ENCODE data around the gene COMMD2. TPM values are rescaled to one million over a fixed set of nuclear protein-coding genes. Genes with fewer than 3 reads are reported as not detected.

Gene COMMD2
- total RNA-seq, 1 donor from 2014 or later, result 56.8 TPM

- Mint-ChIP-seq H3K4me3 (no peak within 1 kb of the TSS), H3K27ac (ENCODE audit: unreplicated experiment) (no peak within 1 kb of the TSS), H3K9me3 (no peaks in the 10 kb centered on the region), H3K27me3 (ENCODE audit: low read depth) (peaks cover 2% of the 10 kb centered on the region), H3K4me1 (peaks cover 6% of the 10 kb centered on the region), H3K36me3 (ENCODE audit: low read depth) (no peaks in the 10 kb centered on the region)
- no peak for TF ChIP-seq CTCF (conservative IDR thresholded peaks at IDR 0.05)
- no peak for DNase-seq (ENCODE audit: low read depth, low spot score)
These were observed 40.4 kb upstream of the COMMD2 start, which contains the start of gene ANKUB1 for GRCh38 chr3:149792452-149793270. TSS of gene ANKUB1 (minus strand) at chr3:149792554. CDS start at chr3:149792366, 188 bp downstream.

GRCh38 chr3:149790698-149791097 is 38.4 kb upstream of the COMMD2 start:
- Mint-ChIP-seq H3K27ac (ENCODE audit: unreplicated experiment) (no peak overlapping the region), H3K4me3 (no peak overlapping the region)

GRCh38 chr3:149790268-149790667 is 38.0 kb upstream of the COMMD2 start:
- Mint-ChIP-seq H3K27ac (ENCODE audit: unreplicated experiment) (no peak overlapping the region), H3K27me3 (ENCODE audit: low read depth) (peaks cover 2% of the 10 kb centered on the region), H3K36me3 (ENCODE audit: low read depth) (no peaks in the 10 kb centered on the region), H3K4me1 (peaks cover 6% of the 10 kb centered on the region), H3K4me3 (no peak overlapping the region), H3K9me3 (peaks cover 4% of the 10 kb centered on the region)
- no peak for DNase-seq (ENCODE audit: low read depth, low spot score)
- TF ChIP-seq CTCF (conservative IDR thresholded peaks at IDR 0.05), result no peak

More at GRCh38 chr3:149790698-149791097, 38.4 kb upstream of the COMMD2 start:
- Mint-ChIP-seq H3K4me1 (peaks cover 6% of the 10 kb centered on the region), H3K36me3 (ENCODE audit: low read depth) (no peaks in the 10 kb centered on the region), H3K27me3 (ENCODE audit: low read depth) (peaks cover 2% of the 10 kb centered on the region), H3K9me3 (peaks cover 4% of the 10 kb centered on the region)
- no peak for TF ChIP-seq CTCF (conservative IDR thresholded peaks at IDR 0.05)
- DNase-seq (ENCODE audit: low read depth, low spot score), result no peak

- Mint-ChIP-seq H3K9me3 (peaks cover 4% of the 10 kb centered on the region), H3K27ac (ENCODE audit: unreplicated experiment) (no peak overlapping the region), H3K4me3 (no peak overlapping the region), H3K27me3 (ENCODE audit: low read depth) (no peaks in the 10 kb centered on the region), H3K36me3 (ENCODE audit: low read depth) (no peaks in the 10 kb centered on the region), H3K4me1 (no peaks in the 10 kb centered on the region)
- DNase-seq (ENCODE audit: low read depth, low spot score), result no peak
- TF ChIP-seq CTCF (conservative IDR thresholded peaks at IDR 0.05), result no peak
These were observed 31.9 kb upstream of the COMMD2 start for GRCh38 chr3:149784064-149784704.

- no peak overlapping the region for H3K27ac Mint-ChIP-seq (ENCODE audit: unreplicated experiment)
- no peak for DNase-seq (ENCODE audit: low read depth, low spot score)
- H3K36me3 Mint-ChIP-seq (ENCODE audit: low read depth), result no peaks in the 10 kb centered on the region
- H3K4me1 Mint-ChIP-seq, result no peaks in the 10 kb centered on the region
- no peak overlapping the region for H3K4me3 Mint-ChIP-seq
- H3K27me3 Mint-ChIP-seq (ENCODE audit: low read depth), result no peaks in the 10 kb centered on the region
- peaks cover 4% of the 10 kb centered on the region for H3K9me3 Mint-ChIP-seq
- TF ChIP-seq CTCF (conservative IDR thresholded peaks at IDR 0.05), result no peak
These were observed 31.3 kb upstream of the COMMD2 start for GRCh38 chr3:149783576-149783975.
